Testis (tissue), 3 donors: Measurements from ENCODE around the gene GABBR2. TPM values are rescaled to one million over a fixed set of nuclear protein-coding genes. Genes with fewer than 3 reads are reported as not detected.

ENCODE experiments used
- DNase-seq: peaks from one replicate; pipeline ENCODE4 v3.0.0-alpha.2; 2019
- H3K27ac ChIP-seq, 2 donors: fragments of 200-600 bp; sonication (generic); one replicate each; pipeline ENCODE4 v1.5.1; 2019
- H3K27me3 ChIP-seq: fragments of 200-600 bp; sonication (generic); one replicate; pipeline ENCODE4 v1.5.1; 2019
- H3K36me3 ChIP-seq: fragments of 200-600 bp; sonication (generic); one replicate; pipeline ENCODE4 v1.5.1; 2017; ENCODE audit warnings: low read depth; ENCODE audit errors: missing control alignments
- H3K4me1 ChIP-seq: fragments of 200-600 bp; sonication (generic); one replicate; pipeline ENCODE4 v1.5.1; 2019
- H3K4me3 ChIP-seq, 2 donors: fragments of 200-600 bp; sonication (generic); one replicate each; pipeline ENCODE4 v1.5.1; 2017 to 2019
- H3K9me3 ChIP-seq: fragments of 200-600 bp; sonication (generic); one replicate; pipeline ENCODE4 v1.5.1; 2017
- CTCF ChIP-seq, 3 experiments: fragments of 450-650 bp in 2 of 3; fragments of 200-600 bp in 1 of 3; sonication (generic) in 1 of 3; IDR thresholded peaks; one replicate each; pipeline ENCODE4 v1.5.1; 2016 to 2019; ENCODE audit warnings: antibody characterized with exemption in 3 of 3, mild to moderate bottlenecking in 2 of 3, moderate library complexity in 1 of 3
- POLR2A ChIP-seq: fragments of 450-650 bp; IDR thresholded peaks from one replicate; pipeline ENCODE4 v1.6.1; 2017; ENCODE audit warnings: antibody characterized with exemption, mild to moderate bottlenecking, moderate library complexity
- WGBS, 2 donors: methylation state at CpG; one replicate each; pipeline ENCODE4 v1.1.5; 2018; 5-methylcytosine and 5-hydroxymethylcytosine counted together
- intact Hi-C: fragments of 100-400 bp; cut with DNase I; formaldehyde crosslinking; loops from one replicate; pipeline ENCODE4 v1.15.1; 2023; ENCODE audit warnings: low total_unique reads
- polyA plus RNA-seq: library from polyadenylated mRNA; stranded (reverse); fragments of 350-450 nt; fragmentation: Illumina TruSeq; extraction: RNeasy Lipid Tissue Mini Kit (QIAGEN cat#74804); gene quantifications from one replicate; pipeline ENCODE4 v1.2.3, GENCODE V29; 2014; ENCODE audit warnings: low read depth, low replicate concordance; ENCODE audit not compliant: insufficient read depth
- total RNA-seq, 2 donors: library from RNA; depleted of rRNA; stranded (reverse); fragments of >200 nt; gene quantifications; one replicate each; pipeline ENCODE4 v1.2.3, GENCODE V29; 2016

The GABBR2 gene
- total and polyA plus RNA-seq, 3 donors from 2014 or later: 3.0 to 8.1 (median 6.9) TPM

GRCh38 chr9:98249771-98250170, 459.0 kb downstream of the GABBR2 start:
- intact Hi-C loops: no loop called here
- H3K9me3 ChIP-seq: no peaks in the 10 kb centered on the region
- DNase-seq: no peak
- no peak overlapping the region for H3K27ac ChIP-seq
- no peaks in the 10 kb centered on the region for H3K27me3 ChIP-seq
- H3K4me3 ChIP-seq: no peak overlapping the region
- H3K36me3 ChIP-seq: no peaks in the 10 kb centered on the region
- 86 to 96% methylated on average over 2 of the region's 2 CpGs for WGBS, 2 donors
- TF ChIP-seq CTCF (IDR thresholded peaks at IDR 0.05): no peak
- H3K4me1 ChIP-seq: peaks cover under 1% of the 10 kb centered on the region

GRCh38 chr9:98248737-98249474, 459.8 kb downstream of the GABBR2 start:
- intact Hi-C loops: no loop called here
- TF ChIP-seq CTCF (IDR thresholded peaks at IDR 0.05) (no peak), POLR2A (no peak)
- no peak overlapping the region for H3K4me3 ChIP-seq
- H3K27me3 ChIP-seq: no peaks in the 10 kb centered on the region
- peak overlapping the region in 1 of 2 donors; percentile 41 for H3K27ac ChIP-seq
- H3K9me3 ChIP-seq: no peaks in the 10 kb centered on the region
- WGBS, 2 donors: 78 to 79% methylated on average over 16 of the region's 16 CpGs
- no peaks in the 10 kb centered on the region for H3K4me1 ChIP-seq
- H3K36me3 ChIP-seq: no peaks in the 10 kb centered on the region
- DNase-seq: peak; percentile 40

GRCh38 chr9:98247831-98248657, 460.7 kb downstream of the GABBR2 start:
- peak overlapping the region in 1 of 2 donors; percentile 41 for H3K27ac ChIP-seq
- TF ChIP-seq CTCF (IDR thresholded peaks at IDR 0.05) (no peak), POLR2A (no peak)
- H3K4me1 ChIP-seq: no peaks in the 10 kb centered on the region
- no peak for DNase-seq
- intact Hi-C loops: no loop called here
- no peaks in the 10 kb centered on the region for H3K36me3 ChIP-seq
- no peak overlapping the region for H3K4me3 ChIP-seq
- no peaks in the 10 kb centered on the region for H3K9me3 ChIP-seq
- 83 to 96% methylated on average over 8 of the region's 8 CpGs for WGBS, 2 donors
- no peaks in the 10 kb centered on the region for H3K27me3 ChIP-seq

- H3K27ac ChIP-seq: no peak overlapping the region
- no peak for DNase-seq
- H3K36me3 ChIP-seq: no peaks in the 10 kb centered on the region
- H3K4me1 ChIP-seq: no peaks in the 10 kb centered on the region
- H3K27me3 ChIP-seq: no peaks in the 10 kb centered on the region
- intact Hi-C loops: no loop called here
- WGBS, 2 donors: 85 to 91% methylated on average over 3 of the region's 3 CpGs
- no peaks in the 10 kb centered on the region for H3K9me3 ChIP-seq
- TF ChIP-seq CTCF (IDR thresholded peaks at IDR 0.05) (no peak), POLR2A (no peak)
- no peak overlapping the region for H3K4me3 ChIP-seq
These were observed 466.3 kb downstream of the GABBR2 start for GRCh38 chr9:98242426-98242825.
